Subcutaneous adipose tissue (tissue), 4 donors: Measurements from ENCODE around the gene CYB5D1. TPM values are rescaled to one million over a fixed set of nuclear protein-coding genes. Genes with fewer than 3 reads are reported as not detected.

Source experiments
- CTCF ChIP-seq: fragments of 450-650 bp; IDR thresholded peaks from one replicate; pipeline ENCODE4 v1.5.1; 2016; ENCODE audit warnings: low read depth, mild to moderate bottlenecking, control low read depth, antibody characterized with exemption, moderate library complexity
- total RNA-seq, 4 donors: library from RNA; depleted of rRNA; stranded (reverse); fragments of >200 nt; gene quantifications; one replicate each; pipeline ENCODE4 v1.1.0, GENCODE V29; 2016

CYB5D1 gene
- total RNA-seq, 4 donors from 2014 or later: 4.1 to 7.7 (median 6.3) TPM

- TF ChIP-seq CTCF: no peak
Observed at GRCh38 chr17:7834957-7835813, 22.6 kb upstream of the CYB5D1 start.

GRCh38 chr17:7835814-7836595 is 21.8 kb upstream of the CYB5D1 start:
- TF ChIP-seq CTCF: no peak

GRCh38 chr17:7836596-7837407 is 21.0 kb upstream of the CYB5D1 start:
- TF ChIP-seq CTCF: no peak

- TF ChIP-seq CTCF: no peak
Observed at GRCh38 chr17:7837408-7838088, 20.3 kb upstream of the CYB5D1 start.

- no peak for TF ChIP-seq CTCF
Observed at GRCh38 chr17:7838090-7839075, 19.4 kb upstream of the CYB5D1 start.
